ENCODE results near the gene LPO. TPM values are rescaled to one million over a fixed set of nuclear protein-coding genes. Genes with fewer than 3 reads are reported as not detected.

The LPO gene
- total and polyA plus RNA-seq, 9 of the 15 experiments (the other 6 are each of a cell fraction or from before 2014, with no cell fraction given) = 0.07 to 0.11 TPM; not detected in 7

GRCh38 chr17:58270476-58271215 is 32.3 kb downstream of the LPO start (continued):
- TF ChIP-seq, protein P1, sequence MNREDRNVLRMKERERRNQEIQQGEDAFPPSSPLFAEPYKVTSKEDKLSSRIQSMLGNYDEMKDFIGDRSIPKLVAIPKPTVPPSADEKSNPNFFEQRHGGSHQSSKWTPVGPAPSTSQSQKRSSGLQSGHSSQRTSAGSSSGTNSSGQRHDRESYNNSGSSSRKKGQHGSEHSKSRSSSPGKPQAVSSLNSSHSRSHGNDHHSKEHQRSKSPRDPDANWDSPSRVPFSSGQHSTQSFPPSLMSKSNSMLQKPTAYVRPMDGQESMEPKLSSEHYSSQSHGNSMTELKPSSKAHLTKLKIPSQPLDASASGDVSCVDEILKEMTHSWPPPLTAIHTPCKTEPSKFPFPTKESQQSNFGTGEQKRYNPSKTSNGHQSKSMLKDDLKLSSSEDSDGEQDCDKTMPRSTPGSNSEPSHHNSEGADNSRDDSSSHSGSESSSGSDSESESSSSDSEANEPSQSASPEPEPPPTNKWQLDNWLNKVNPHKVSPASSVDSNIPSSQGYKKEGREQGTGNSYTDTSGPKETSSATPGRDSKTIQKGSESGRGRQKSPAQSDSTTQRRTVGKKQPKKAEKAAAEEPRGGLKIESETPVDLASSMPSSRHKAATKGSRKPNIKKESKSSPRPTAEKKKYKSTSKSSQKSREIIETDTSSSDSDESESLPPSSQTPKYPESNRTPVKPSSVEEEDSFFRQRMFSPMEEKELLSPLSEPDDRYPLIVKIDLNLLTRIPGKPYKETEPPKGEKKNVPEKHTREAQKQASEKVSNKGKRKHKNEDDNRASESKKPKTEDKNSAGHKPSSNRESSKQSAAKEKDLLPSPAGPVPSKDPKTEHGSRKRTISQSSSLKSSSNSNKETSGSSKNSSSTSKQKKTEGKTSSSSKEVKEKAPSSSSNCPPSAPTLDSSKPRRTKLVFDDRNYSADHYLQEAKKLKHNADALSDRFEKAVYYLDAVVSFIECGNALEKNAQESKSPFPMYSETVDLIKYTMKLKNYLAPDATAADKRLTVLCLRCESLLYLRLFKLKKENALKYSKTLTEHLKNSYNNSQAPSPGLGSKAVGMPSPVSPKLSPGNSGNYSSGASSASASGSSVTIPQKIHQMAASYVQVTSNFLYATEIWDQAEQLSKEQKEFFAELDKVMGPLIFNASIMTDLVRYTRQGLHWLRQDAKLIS (CRISPR knock-in tag; IDR thresholded peaks at IDR 0.05) = no peak

- Histone ChIP-seq H3K27me3 (ENCODE audit: control insufficient read depth in 2 of 2, insufficient read depth in 2 of 2, low read length in 2 of 2) (peaks cover 26 to 83% of the 10 kb centered on the region in 2 experiments; a peak in 4 of 5 replicates), H2AFZ (ENCODE audit: low read depth, low read length) (no peak overlapping the region), H3K9me1 (ENCODE audit: control insufficient read depth, insufficient read depth, low read length) (no peaks in the 10 kb centered on the region), H3K9me3 (replicated peaks; ENCODE audit: control insufficient read depth, insufficient read depth, low read depth, low read length) (no peaks in the 10 kb centered on the region), H3K9ac (ENCODE audit: insufficient read depth in 1 of 2, low read depth in 2 of 2, low read length in 2 of 2) (peak overlapping the region in 1 of 2 experiments; percentile 4; a peak in 1 of 4 replicates), H3K27ac (ENCODE audit: extremely low read depth, low read depth, low read length) (no peak overlapping the region), H3K36me3 (ENCODE audit: control insufficient read depth, insufficient read depth, low read length) (no peaks in the 10 kb centered on the region), H4K20me1 (replicated peaks; ENCODE audit: control insufficient read depth, insufficient read depth, low read length) (peaks cover 5% of the 10 kb centered on the region), H3K4me1 (replicated peaks in 1 of 2; ENCODE audit: control insufficient read depth in 2 of 2, insufficient read depth in 2 of 2, low read length in 2 of 2) (peaks cover 5 to 6% of the 10 kb centered on the region in 2 experiments; a peak in 3 of 5 replicates), H3K4me2 (ENCODE audit: insufficient read depth, low read length) (no peak overlapping the region), H3K79me2 (ENCODE audit: control insufficient read depth, insufficient read depth, low read length) (no peaks in the 10 kb centered on the region), H3K4me3 (no peak overlapping the region)
- no TSS peak for BruUV-seq (replicated peaks)
- FAIRE-seq (no peak), ATAC-seq (no peak), DNase-seq (ENCODE audit: extremely low read depth in 1 of 4, low spot score in 3 of 4) (no peak)
- WGBS (ENCODE audit: insufficient coverage, low coverage, missing lambda C conversion rate) = 14% methylated on average over 19 of the region's 21 CpGs
- in situ Hi-C loops (cut with MboI) (no loop called here), intact Hi-C loops (cut with micrococcal nuclease) (no loop called here)
- ChIA-PET CTCF (ENCODE audit: low intra/inter-chr PET ratio) (no interaction called here), POLR2A (interaction anchor here (0.6 to 0.8 kb wide), 2 partner anchors 13 to 1312 kb away, joined by 3 read pairs; no protein-coding TSS in a partner anchor)
- TF ChIP-seq LCOR (CRISPR knock-in tag; IDR thresholded peaks at IDR 0.05) (no peak), SRSF7 (optimal IDR thresholded peaks at IDR 0.05; ENCODE audit: low read depth, low read length) (no peak), HMG20A (CRISPR knock-in tag; conservative IDR thresholded peaks at IDR 0.05) (no peak), MCM7 (IDR thresholded peaks at IDR 0.05) (no peak), ZFP1 (CRISPR knock-in tag; IDR thresholded peaks at IDR 0.05) (no peak), HNRNPUL1 (IDR thresholded peaks at IDR 0.05; ENCODE audit: low read length) (no peak), ETV1 (tag; conservative IDR thresholded peaks at IDR 0.05; ENCODE audit: low read depth) (no peak), PREB (CRISPR knock-in tag; IDR thresholded peaks at IDR 0.05) (no peak), RAD21 (CRISPR knock-in tag; conservative IDR thresholded peaks at IDR 0.05 in 1 of 2, IDR thresholded peaks at IDR 0.05 in 1 of 2) (no peak), NUFIP1 (IDR thresholded peaks at IDR 0.05; ENCODE audit: partially characterized antibody) (no peak)
- TF ChIP-seq, protein P2, sequence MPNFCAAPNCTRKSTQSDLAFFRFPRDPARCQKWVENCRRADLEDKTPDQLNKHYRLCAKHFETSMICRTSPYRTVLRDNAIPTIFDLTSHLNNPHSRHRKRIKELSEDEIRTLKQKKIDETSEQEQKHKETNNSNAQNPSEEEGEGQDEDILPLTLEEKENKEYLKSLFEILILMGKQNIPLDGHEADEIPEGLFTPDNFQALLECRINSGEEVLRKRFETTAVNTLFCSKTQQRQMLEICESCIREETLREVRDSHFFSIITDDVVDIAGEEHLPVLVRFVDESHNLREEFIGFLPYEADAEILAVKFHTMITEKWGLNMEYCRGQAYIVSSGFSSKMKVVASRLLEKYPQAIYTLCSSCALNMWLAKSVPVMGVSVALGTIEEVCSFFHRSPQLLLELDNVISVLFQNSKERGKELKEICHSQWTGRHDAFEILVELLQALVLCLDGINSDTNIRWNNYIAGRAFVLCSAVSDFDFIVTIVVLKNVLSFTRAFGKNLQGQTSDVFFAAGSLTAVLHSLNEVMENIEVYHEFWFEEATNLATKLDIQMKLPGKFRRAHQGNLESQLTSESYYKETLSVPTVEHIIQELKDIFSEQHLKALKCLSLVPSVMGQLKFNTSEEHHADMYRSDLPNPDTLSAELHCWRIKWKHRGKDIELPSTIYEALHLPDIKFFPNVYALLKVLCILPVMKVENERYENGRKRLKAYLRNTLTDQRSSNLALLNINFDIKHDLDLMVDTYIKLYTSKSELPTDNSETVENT (CRISPR knock-in tag; IDR thresholded peaks at IDR 0.05) = no peak
These were observed 33.0 kb downstream of the LPO start for GRCh38 chr17:58271216-58271931.

All from K562 (cell line).